NB4 (cell line): Measurements from ENCODE around the gene NR1H3.

ENCODE experiments used
- MAX ChIP-seq: IDR thresholded peaks from 2 replicates; pipeline ENCODE4 v1.6.1; 2011; ENCODE audit warnings: low read depth, low read length
- TF ChIP-seq, protein P1 (sequence below): IDR thresholded peaks from one replicate; pipeline ENCODE4 v1.5.1; 2012; ENCODE audit warnings: low read depth, low read length

DNA sequence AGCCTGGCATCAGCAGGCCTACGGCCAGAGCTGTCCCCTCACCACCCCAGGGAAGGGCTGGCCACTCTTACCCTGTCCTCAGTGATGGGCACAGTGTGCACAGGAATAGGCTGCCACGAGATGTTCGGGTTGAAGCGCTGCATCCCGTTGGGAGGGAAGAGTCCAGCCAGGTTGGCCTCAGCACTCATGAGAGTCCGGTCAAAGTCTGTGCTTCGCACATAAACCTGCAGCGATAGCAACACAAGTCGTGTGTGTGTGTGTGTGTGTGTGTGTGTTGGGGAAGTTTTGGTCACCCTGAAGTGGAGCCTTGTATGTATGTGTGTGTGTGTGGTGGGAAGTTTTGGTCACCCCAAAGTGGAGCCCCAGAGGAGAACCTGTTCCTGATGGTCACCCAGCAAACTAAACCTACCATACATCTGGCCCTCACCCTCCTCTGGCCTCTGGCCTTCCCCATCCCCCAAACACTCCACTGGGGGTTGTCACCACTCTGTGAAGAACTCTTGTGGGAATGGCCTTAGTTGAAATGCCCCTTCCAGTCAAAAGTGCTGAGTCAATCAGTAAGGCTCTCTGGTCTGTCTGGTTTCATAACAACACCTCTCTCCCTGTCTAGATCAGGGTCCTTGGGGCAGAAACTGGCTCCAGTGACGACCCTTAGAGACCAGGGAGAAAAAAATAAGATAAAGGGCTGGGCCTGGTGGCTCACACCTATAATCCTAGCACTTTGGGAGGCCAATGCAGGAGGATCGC is 12.0 kb upstream of the NR1H3 start:
- TF ChIP-seq, protein P1, sequence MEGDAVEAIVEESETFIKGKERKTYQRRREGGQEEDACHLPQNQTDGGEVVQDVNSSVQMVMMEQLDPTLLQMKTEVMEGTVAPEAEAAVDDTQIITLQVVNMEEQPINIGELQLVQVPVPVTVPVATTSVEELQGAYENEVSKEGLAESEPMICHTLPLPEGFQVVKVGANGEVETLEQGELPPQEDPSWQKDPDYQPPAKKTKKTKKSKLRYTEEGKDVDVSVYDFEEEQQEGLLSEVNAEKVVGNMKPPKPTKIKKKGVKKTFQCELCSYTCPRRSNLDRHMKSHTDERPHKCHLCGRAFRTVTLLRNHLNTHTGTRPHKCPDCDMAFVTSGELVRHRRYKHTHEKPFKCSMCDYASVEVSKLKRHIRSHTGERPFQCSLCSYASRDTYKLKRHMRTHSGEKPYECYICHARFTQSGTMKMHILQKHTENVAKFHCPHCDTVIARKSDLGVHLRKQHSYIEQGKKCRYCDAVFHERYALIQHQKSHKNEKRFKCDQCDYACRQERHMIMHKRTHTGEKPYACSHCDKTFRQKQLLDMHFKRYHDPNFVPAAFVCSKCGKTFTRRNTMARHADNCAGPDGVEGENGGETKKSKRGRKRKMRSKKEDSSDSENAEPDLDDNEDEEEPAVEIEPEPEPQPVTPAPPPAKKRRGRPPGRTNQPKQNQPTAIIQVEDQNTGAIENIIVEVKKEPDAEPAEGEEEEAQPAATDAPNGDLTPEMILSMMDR, result no peak
- no peak for TF ChIP-seq MAX
